Hepatocyte (in vitro differentiated cells): ENCODE data around the gene DIS3L2.

Experiments used
- EZH2phosphoT487 ChIP-seq: fragments of 200-600 bp; sonication (generic); IDR thresholded peaks from one replicate; pipeline ENCODE4 v1.6.1; 2018; ENCODE audit warnings: antibody characterized with exemption, mild to moderate bottlenecking, low read depth, moderate library complexity; ENCODE audit not compliant: unreplicated experiment, severe bottlenecking
- TF ChIP-seq, protein P1 (sequence below): fragments of 200-600 bp; sonication (generic); IDR thresholded peaks from 2 replicates; pipeline ENCODE4 v1.5.1; 2016; ENCODE audit warnings: antibody characterized with exemption, mild to moderate bottlenecking; ENCODE audit not compliant: poor library complexity

DNA sequence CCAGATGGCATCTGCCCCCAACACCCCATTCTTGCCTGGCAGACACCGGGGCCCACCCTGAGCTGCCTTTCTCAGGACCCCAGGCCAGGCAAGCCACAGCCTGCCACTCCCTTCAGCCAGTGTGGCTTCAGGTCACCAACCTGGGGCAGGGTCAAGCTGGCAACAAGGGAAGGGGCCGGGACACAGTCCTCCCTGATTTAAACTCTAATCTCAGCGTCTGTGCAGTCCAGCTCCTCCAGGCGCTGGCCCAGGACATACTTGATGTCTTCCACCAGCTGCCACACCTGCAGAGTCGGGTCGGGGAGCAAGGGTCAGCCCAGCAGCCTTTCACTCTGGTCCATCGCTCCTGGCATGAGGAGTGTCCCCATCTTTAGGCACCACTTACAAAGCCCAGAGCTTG lies 388.0 kb downstream of the DIS3L2 start:
- TF ChIP-seq, protein P1, sequence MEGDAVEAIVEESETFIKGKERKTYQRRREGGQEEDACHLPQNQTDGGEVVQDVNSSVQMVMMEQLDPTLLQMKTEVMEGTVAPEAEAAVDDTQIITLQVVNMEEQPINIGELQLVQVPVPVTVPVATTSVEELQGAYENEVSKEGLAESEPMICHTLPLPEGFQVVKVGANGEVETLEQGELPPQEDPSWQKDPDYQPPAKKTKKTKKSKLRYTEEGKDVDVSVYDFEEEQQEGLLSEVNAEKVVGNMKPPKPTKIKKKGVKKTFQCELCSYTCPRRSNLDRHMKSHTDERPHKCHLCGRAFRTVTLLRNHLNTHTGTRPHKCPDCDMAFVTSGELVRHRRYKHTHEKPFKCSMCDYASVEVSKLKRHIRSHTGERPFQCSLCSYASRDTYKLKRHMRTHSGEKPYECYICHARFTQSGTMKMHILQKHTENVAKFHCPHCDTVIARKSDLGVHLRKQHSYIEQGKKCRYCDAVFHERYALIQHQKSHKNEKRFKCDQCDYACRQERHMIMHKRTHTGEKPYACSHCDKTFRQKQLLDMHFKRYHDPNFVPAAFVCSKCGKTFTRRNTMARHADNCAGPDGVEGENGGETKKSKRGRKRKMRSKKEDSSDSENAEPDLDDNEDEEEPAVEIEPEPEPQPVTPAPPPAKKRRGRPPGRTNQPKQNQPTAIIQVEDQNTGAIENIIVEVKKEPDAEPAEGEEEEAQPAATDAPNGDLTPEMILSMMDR = no peak
- no peak for TF ChIP-seq EZH2phosphoT487
